HG03045 (cell line): ENCODE data around the gene CXCL17.
"Not testable (repeated sequence)": the region's sequence is repeated elsewhere in the genome, so short reads cannot be mapped to it uniquely, and the experiment has no call there.

Experiments
- ATAC-seq: cut with Tn5 transposase; IDR thresholded peaks from one replicate; pipeline ENCODE4 v1.9.1; 2021; ENCODE audit warnings: mild to moderate bottlenecking, moderate library complexity; ENCODE audit not compliant: unreplicated experiment

CXCL17 gene, protein sequence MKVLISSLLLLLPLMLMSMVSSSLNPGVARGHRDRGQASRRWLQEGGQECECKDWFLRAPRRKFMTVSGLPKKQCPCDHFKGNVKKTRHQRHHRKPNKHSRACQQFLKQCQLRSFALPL

DNA sequence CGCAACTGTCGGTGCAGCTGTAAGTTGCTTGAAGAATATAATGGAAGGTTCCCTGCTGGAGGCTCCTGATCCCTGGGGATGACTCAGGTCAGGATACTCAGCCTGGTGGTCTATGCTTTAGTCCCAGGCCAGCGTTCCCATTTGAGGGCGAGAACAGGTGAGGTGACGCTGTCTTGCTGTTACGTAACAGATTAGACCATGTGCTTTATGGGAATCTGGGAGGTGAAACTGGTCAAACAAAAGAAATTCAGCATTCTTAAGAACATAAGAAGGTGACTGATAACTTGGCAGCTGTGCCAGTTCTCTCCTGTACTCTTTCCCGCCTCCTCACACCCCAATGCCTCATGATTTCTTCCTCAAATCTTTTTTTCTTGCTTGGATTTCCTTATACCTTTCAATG lies at the start of gene CXCL17:
Gene CXCL17 (minus strand): TSS at position 114 of the 400 bp plus-strand sequence. CDS start 114 bp downstream, outside the sequence.
- ATAC-seq, result no peak

GRCh38 chr19:42488783-42489521 lies 46.2 kb upstream of the CXCL17 start:
- no peak for ATAC-seq

- no peak for ATAC-seq
Measured at GRCh38 chr19:42487798-42488178, 45.0 kb upstream of the CXCL17 start.

DNA sequence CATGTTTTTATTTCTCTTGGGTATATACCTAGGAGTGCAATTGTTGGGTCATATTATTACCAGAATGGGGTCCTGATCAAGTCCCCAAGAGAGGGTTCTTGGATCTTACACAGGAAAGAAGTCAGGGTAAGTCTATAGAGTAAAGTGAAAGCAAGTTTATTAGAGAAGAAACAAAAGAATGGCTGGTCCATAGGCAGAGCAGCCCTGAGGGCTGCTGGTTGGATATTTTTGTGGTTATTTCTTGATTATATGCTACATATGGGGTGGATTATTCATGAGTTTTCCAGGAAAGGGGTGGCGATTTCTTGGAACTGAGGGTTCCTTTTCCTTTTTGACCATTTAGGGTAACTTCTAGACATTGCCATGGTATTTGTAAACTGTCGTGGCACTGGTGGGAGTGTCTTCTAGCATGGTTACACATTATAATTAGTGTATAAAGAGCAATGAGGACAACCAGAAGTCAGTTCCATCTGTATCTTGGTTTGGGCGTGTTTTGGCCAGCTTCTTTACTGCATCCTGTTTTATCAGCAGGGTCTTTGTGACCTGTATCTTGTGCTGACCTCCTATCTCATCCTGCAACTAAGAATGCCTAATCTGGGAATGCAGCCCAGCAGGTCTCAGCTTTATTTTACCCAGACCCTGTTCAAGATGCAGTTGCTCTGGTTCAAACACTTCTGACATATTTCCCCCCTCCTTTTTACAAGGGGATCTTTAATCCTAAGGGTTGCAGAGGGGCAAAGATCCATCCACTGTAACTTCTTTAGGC lies 44.5 kb upstream of the CXCL17 start:
- ATAC-seq, result no peak

- not testable (repeated sequence) for ATAC-seq
Measured at GRCh38 chr19:42485036-42485435, 42.3 kb upstream of the CXCL17 start.

GRCh38 chr19:42480335-42481095 lies 37.8 kb upstream of the CXCL17 start:
- no peak for ATAC-seq

DNA sequence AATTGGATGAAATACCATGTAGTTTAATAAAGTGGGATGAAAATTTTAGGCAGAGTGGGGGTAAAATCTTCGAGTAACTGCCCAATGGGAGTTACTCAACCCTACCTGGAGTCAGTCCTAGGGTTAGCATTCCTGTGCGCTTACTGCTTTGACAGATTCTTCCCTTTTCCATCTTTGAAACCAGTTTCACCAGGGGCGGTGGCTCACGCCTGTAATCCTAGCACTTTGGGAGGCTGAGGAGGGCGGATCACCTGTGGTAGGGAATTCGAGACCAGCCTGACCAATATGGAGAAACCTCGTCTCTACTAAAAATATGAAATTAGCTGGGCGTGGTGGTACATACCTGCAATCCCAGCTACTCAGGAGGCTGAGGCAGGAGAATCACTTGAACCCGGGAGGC lies 37.0 kb upstream of the CXCL17 start:
- ATAC-seq, result no peak

DNA sequence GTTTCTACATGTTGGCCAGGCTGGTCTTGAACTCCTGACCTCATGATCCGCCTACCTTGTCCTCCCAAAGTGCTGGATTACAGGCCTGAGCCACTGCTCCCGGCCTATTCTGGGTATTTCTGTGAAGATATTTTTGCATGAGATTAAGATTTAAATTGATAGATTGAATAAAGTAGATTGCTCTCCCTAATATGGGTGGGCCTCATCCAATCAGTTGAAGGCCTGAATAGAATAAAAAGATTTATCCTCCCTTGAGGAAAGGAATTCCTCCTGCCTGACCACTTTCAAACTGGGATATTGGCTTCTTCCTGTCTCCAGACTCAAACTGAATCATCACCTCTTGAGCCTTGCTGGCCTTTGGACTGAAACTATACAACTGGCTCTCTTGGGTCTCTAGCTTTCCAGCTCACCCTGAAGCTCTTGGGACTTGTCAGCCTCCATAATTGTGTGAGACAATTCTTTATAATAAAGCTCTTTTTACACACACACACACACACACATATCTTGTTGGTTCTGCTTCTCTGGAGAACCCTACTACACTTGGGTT lies 36.1 kb upstream of the CXCL17 start:
- ATAC-seq, result no peak

GRCh38 chr19:42477933-42478332 lies 35.2 kb upstream of the CXCL17 start:
- no peak for ATAC-seq

DNA sequence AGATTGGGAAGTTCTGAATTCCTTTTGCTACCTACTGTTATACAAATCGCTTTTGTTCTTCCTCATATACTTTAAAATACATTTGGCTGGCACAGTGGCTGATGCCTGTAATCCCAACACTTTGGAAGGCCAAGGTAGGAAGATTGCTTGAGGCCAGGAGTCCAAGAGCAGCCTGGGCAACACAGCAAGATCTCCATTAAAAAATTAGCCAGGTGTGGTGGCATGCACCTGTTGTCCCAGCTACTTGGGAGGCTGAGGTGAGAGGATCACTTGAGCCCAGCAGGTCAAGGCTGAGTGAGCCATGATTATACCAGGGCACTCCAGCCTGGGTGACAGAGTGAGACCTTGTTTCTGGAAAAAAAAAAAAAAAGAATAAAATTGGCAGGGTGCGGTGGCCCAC lies 34.4 kb upstream of the CXCL17 start:
- no peak for ATAC-seq

GRCh38 chr19:42475366-42475765 lies 32.6 kb upstream of the CXCL17 start:
- no peak for ATAC-seq

- no peak for ATAC-seq
Measured at GRCh38 chr19:42474743-42475142, 32.0 kb upstream of the CXCL17 start.

DNA sequence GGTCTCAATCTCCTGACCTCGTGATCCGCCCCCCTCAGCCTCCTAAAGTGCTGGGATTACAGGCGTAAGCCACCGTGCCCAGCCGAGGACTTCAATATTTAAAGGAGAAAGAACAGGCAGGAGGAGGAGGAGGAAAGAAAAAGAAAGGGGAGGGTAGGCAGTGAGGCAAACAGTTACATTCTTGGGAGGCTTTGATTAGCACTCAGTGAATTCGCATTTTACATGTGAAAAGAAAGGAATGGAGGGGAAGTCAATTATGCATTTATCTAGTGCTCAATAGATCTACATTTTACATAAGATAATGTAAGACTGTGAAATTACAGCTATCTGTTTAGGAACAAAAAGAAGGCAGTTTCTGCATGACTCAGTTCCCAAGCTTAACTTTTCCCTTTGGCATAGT lies 30.9 kb upstream of the CXCL17 start:
- no peak for ATAC-seq

- ATAC-seq, result no peak
Measured at GRCh38 chr19:42472402-42473147, 29.8 kb upstream of the CXCL17 start.

DNA sequence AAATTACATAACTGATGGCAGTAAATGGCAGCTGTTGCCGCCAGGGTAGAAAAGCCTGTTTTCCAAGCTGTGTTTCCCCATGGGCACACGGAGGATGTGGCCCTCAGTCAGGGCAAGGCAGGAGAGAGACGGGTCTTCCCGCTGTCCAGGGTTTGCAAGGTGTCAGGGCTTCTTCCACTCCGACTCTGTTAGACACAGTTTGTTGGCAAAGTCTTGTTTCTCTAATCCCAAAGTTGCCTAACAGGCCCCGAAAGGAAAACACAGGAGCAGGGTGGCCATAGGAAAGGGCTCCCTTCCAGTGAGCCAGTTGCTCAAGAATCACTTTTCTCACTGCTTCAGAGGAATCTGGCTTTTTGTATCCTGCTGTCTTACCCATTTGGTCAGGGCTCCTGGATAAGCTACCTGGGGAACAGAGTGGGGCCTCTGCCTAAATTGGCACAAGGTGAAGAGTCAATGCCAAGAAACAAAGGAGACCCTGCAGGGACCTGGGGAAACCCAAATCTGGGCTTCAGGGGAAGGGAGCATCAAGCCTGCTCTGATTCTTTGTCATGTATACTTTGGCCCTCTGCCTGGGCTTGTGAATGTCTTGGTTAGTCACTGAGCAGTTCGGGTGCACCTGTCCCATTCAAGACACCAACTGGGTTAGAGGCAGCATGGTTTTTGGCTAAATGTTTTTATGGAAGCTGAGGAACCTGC lies 29.0 kb upstream of the CXCL17 start:
- no peak for ATAC-seq

GRCh38 chr19:42469311-42470235 lies 26.8 kb upstream of the CXCL17 start:
- no peak for ATAC-seq

DNA sequence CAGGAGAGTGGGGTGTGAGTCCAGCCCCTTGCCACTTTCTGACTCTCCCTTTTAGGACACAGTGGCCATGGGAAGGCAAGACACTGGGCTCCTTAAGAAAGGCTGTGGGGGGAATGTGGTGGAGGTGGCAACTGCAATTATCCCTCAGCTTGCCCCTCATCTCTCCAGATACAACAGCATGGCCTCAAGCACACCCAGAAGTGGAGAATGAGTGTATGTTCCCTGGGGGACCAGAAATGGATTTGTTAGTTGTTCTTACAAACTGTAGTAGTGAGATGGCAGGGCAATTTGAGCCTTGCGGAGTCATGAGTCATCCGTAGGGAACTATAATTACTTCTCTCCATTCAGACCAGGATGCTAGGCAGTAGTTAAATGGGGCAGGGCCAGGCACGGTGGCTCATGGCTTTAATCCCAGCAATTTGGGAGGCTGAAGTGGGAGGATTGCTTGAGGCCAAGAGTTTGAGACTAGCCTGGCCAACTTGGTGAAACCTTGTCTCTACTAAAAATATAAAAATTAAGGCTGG lies 25.6 kb upstream of the CXCL17 start:
- ATAC-seq, result no peak

- ATAC-seq, result no peak
Measured at GRCh38 chr19:42467183-42467760, 24.5 kb upstream of the CXCL17 start.
